Erythroblast (primary cell): ENCODE data around the gene PIGR.

ENCODE experiments used
- GATA1 ChIP-seq: IDR thresholded peaks from 2 replicates; pipeline ENCODE4 v1.6.1; 2011; ENCODE audit warnings: low read depth, mild to moderate bottlenecking, control low read depth, low read length, moderate library complexity
- POLR2A ChIP-seq: IDR thresholded peaks from 2 replicates; pipeline ENCODE4 v1.6.1; 2011; ENCODE audit warnings: mild to moderate bottlenecking, low read length

DNA sequence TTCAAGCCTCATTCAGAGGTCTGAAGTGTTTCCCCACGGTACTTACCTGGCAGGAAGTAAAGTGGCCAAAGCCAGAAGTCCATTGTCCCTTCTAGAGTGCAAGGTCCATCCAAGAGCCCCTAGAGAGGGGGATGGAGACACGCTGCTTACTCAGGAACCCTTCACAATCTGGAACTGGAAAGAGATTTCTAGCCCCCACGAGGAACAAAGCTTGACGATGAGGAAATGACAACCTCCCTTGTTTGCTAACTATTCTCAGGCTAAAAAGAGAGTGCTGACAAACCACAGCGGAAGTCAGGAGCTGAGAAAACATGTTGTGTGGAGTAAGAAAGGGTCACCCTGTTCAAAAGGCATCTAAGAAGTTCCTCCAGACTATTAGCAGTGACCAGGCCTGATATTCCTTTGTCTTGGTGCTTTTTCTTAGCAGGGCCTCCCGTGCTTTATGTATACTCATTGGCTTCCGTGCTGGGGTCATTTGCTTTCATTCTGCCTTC lies 24.4 kb downstream of the PIGR start, which contains the start of gene FCMR:
- TF ChIP-seq POLR2A (no peak), GATA1 (no peak)
